RWPE1 (cell line): ENCODE measurements around the gene IMMP2L.

Experiments
- CTCF ChIA-PET: fragments of 350-600 bp; sonication (Branson Sonifier 250); formaldehyde crosslinking; extraction: SDS; loops from one replicate; lab custom pipeline; 2021; lab: Yijun Ruan, JAX
- POLR2A ChIA-PET: fragments of 400-600 bp; formaldehyde crosslinking; extraction: SDS; loops from one replicate; lab custom pipeline; 2020; ENCODE audit warnings: antibody characterized with exemption; ENCODE audit not compliant: low non-redundant PET; lab: Yijun Ruan, JAX
- DNase-seq: peaks from one replicate; pipeline ENCODE4 v3.0.0; 2012; ENCODE audit warnings: low spot score
- H3K27ac ChIP-seq: fragments of 450-650 bp; 2 replicates; pipeline ENCODE4 v1.5.1; 2017
- CTCF ChIP-seq: fragments of 450-650 bp; conservative IDR thresholded peaks from 2 replicates; pipeline ENCODE4 v1.5.1; 2017; ENCODE audit warnings: low read depth, mild to moderate bottlenecking

The IMMP2L gene

GRCh38 chr7:111050875-111051416 lies 511.3 kb downstream of the IMMP2L start:
- POLR2A ChIA-PET: no interaction called here
- no peak overlapping the region for H3K27ac ChIP-seq
- TF ChIP-seq CTCF: no peak
- no peak for DNase-seq
- CTCF ChIA-PET: no interaction called here

GRCh38 chr7:111049971-111050680 lies 512.2 kb downstream of the IMMP2L start:
- ChIA-PET CTCF (no interaction called here), POLR2A (no interaction called here)
- DNase-seq: no peak
- TF ChIP-seq CTCF: no peak
- H3K27ac ChIP-seq: no peak overlapping the region

- ChIA-PET CTCF (interaction anchor here (0.7 kb wide), 1 partner anchor 65 kb away, joined by 4 read pairs; no protein-coding TSS in a partner anchor), POLR2A (no interaction called here)
- TF ChIP-seq CTCF: no peak
These were observed 514.7 kb downstream of the IMMP2L start for GRCh38 chr7:111047595-111047994.

GRCh38 chr7:111045449-111045848 lies 516.8 kb downstream of the IMMP2L start:
- DNase-seq: no peak
- ChIA-PET POLR2A (no interaction called here), CTCF (interaction anchor here (0.6 kb wide), 1 partner anchor 20 kb away, joined by 3 read pairs; no protein-coding TSS in a partner anchor)
- H3K27ac ChIP-seq: no peak overlapping the region
- TF ChIP-seq CTCF: no peak

More at GRCh38 chr7:111047595-111047994, 514.7 kb downstream of the IMMP2L start:
- H3K27ac ChIP-seq: no peak overlapping the region
- DNase-seq: no peak

- TF ChIP-seq CTCF: no peak
- POLR2A ChIA-PET: no interaction called here
- CTCF ChIA-PET: no interaction called here
- no peak overlapping the region for H3K27ac ChIP-seq
- no peak for DNase-seq
These were observed 518.7 kb downstream of the IMMP2L start for GRCh38 chr7:111043561-111043960.

GRCh38 chr7:111042842-111043241 lies 519.5 kb downstream of the IMMP2L start:
- no peak for TF ChIP-seq CTCF
- H3K27ac ChIP-seq: no peak overlapping the region
- ChIA-PET POLR2A (no interaction called here), CTCF (no interaction called here)
- DNase-seq: no peak
